Nephron (organoid): ENCODE results near the gene HEATR1.
A peak's percentile ranks its signal among the peaks of the same experiment; 100 is the strongest.
"Not testable (repeated sequence)": the region's sequence is repeated elsewhere in the genome, so short reads cannot be mapped to it uniquely, and the experiment has no call there.

Source experiments
- H3K27ac Mint-ChIP-seq, 3 experiments: 2 replicates each; pipeline ENCODE4 v1.8.0; 2020; ENCODE audit warnings: mixed read lengths in 3 of 3, mild to moderate bottlenecking in 2 of 3, moderate library complexity in 1 of 3
- H3K27me3 Mint-ChIP-seq: 2 replicates; pipeline ENCODE4 v1.8.0; 2021; ENCODE audit warnings: low read depth, mild to moderate bottlenecking, moderate library complexity, mixed read lengths
- H3K36me3 Mint-ChIP-seq: 2 replicates; pipeline ENCODE4 v1.8.0; 2020; ENCODE audit warnings: low read depth, mixed read lengths
- H3K4me1 Mint-ChIP-seq: 2 replicates; pipeline ENCODE4 v1.8.0; 2020; ENCODE audit warnings: mixed read lengths
- H3K4me3 Mint-ChIP-seq, 3 experiments: 2 replicates each; pipeline ENCODE4 v1.8.0; 2020; ENCODE audit warnings: mild to moderate bottlenecking in 3 of 3, mixed read lengths in 3 of 3, moderate library complexity in 2 of 3
- H3K9me3 Mint-ChIP-seq: 2 replicates; pipeline ENCODE4 v1.8.0; 2020; ENCODE audit warnings: mixed read lengths
- TF ChIP-seq, protein P1 (sequence below), 3 experiments: fragments of 200-600 bp; sonication (generic); IDR thresholded peaks; one replicate each; pipeline ENCODE4 v1.5.0; 2021; ENCODE audit warnings: antibody characterized with exemption in 3 of 3; ENCODE audit not compliant: unreplicated experiment in 3 of 3

The HEATR1 gene

DNA sequence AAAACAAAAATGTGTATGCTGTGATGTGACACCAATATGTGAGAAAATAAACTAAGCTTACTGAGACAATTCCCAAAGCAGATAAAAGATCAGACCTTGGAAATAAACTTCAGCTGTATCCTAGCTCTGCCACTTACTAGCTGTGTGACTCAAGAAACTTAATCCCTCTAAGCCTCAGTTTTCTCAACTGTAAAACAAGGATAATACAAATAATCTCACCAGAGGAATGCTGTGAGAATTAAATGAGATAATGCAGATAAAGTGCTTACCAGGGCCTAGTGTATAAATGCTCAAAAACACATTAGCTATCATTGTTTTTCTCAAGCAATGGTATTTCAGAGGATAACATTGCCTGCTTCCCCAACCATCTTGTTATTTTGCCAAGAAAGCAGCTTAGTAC lies 2.1 kb downstream of the HEATR1 start:
- H3K36me3 Mint-ChIP-seq = peaks cover 18% of the 10 kb centered on the region
- peak overlapping the region; percentile 91 to 96 (median 95) for H3K4me3 Mint-ChIP-seq
- H3K9me3 Mint-ChIP-seq = no peaks in the 10 kb centered on the region
- no peak overlapping the region for H3K27ac Mint-ChIP-seq
- TF ChIP-seq, protein P1, sequence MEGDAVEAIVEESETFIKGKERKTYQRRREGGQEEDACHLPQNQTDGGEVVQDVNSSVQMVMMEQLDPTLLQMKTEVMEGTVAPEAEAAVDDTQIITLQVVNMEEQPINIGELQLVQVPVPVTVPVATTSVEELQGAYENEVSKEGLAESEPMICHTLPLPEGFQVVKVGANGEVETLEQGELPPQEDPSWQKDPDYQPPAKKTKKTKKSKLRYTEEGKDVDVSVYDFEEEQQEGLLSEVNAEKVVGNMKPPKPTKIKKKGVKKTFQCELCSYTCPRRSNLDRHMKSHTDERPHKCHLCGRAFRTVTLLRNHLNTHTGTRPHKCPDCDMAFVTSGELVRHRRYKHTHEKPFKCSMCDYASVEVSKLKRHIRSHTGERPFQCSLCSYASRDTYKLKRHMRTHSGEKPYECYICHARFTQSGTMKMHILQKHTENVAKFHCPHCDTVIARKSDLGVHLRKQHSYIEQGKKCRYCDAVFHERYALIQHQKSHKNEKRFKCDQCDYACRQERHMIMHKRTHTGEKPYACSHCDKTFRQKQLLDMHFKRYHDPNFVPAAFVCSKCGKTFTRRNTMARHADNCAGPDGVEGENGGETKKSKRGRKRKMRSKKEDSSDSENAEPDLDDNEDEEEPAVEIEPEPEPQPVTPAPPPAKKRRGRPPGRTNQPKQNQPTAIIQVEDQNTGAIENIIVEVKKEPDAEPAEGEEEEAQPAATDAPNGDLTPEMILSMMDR (IDR thresholded peaks at IDR 0.05; ENCODE audit: unreplicated experiment in 3 of 3) = no peak
- H3K27me3 Mint-ChIP-seq = no peaks in the 10 kb centered on the region
- H3K4me1 Mint-ChIP-seq = peaks cover 19% of the 10 kb centered on the region

DNA sequence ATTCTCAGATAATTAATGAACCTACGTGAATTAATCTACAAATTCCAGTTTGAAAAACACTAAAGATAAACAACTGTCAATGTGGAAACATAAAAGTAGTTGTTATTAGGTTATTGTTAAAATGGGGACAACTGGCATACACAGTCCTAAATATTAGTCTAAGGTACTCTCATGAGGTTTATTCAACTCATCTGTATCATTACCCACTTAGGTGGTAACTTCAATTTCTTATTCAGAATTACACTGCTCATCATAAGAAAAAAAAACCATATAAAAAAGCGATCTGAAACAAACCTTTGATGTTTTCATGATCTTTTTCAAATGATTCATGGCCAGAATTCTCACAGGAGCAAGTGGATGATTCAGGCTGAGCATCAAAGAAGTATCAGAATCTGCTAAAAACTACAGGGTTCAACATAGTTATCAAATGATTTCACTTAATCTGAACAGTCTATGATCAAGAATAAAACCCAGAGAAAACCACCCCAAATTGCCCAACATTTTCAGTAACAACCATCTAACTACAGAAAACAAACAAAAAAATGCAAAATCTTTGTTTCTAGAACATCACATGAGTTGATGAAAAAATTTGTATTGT lies 13.7 kb downstream of the HEATR1 start:
- Mint-ChIP-seq H3K36me3 (peaks cover 52% of the 10 kb centered on the region), H3K4me3 (no peak overlapping the region), H3K27ac (no peak overlapping the region), H3K4me1 (no peaks in the 10 kb centered on the region), H3K9me3 (no peaks in the 10 kb centered on the region), H3K27me3 (no peaks in the 10 kb centered on the region)
- TF ChIP-seq, protein P1 (IDR thresholded peaks at IDR 0.05; ENCODE audit: unreplicated experiment in 3 of 3) = no peak

GRCh38 chr1:236589531-236589930 lies 14.8 kb downstream of the HEATR1 start:
- peaks cover 55% of the 10 kb centered on the region for H3K36me3 Mint-ChIP-seq
- H3K9me3 Mint-ChIP-seq = no peaks in the 10 kb centered on the region
- no peak overlapping the region for H3K27ac Mint-ChIP-seq
- TF ChIP-seq, protein P1 (IDR thresholded peaks at IDR 0.05; ENCODE audit: unreplicated experiment in 3 of 3) = no peak
- H3K27me3 Mint-ChIP-seq = no peaks in the 10 kb centered on the region
- H3K4me3 Mint-ChIP-seq = no peak overlapping the region
- no peaks in the 10 kb centered on the region for H3K4me1 Mint-ChIP-seq

DNA sequence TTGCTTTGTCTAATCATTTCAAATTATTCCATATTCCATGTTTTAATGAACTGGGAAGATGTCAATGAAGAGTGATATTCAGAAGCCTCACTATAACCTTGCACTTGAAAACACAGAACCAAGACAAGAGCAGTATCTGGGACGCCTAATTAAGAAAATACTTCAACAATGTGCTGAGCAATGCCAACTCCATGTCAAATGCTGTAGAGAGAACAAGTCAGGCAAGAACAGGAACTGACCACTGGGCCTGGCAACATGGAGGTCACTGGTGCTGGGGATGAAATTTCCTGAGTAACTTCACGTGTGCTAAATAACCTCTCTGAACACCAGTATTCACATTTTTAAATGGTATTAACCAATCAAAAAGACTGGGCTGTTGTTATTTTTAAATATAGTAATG lies 22.8 kb downstream of the HEATR1 start:
- H3K27ac Mint-ChIP-seq = no peak overlapping the region
- H3K36me3 Mint-ChIP-seq = peaks cover 59% of the 10 kb centered on the region
- H3K27me3 Mint-ChIP-seq = no peaks in the 10 kb centered on the region
- TF ChIP-seq, protein P1 (IDR thresholded peaks at IDR 0.05; ENCODE audit: unreplicated experiment in 3 of 3) = no peak
- H3K4me3 Mint-ChIP-seq = no peak overlapping the region
- no peaks in the 10 kb centered on the region for H3K9me3 Mint-ChIP-seq
- H3K4me1 Mint-ChIP-seq = no peaks in the 10 kb centered on the region

GRCh38 chr1:236580404-236580803 lies 23.9 kb downstream of the HEATR1 start:
- H3K27me3 Mint-ChIP-seq, H3K4me3 Mint-ChIP-seq, H3K4me1 Mint-ChIP-seq, H3K9me3 Mint-ChIP-seq, H3K27ac Mint-ChIP-seq: not testable (repeated sequence)
- peaks cover 59% of the 10 kb centered on the region for H3K36me3 Mint-ChIP-seq

- H3K9me3 Mint-ChIP-seq = no peaks in the 10 kb centered on the region
- TF ChIP-seq, protein P1 (IDR thresholded peaks at IDR 0.05; ENCODE audit: unreplicated experiment in 3 of 3) = no peak
- peaks cover 56% of the 10 kb centered on the region for H3K36me3 Mint-ChIP-seq
- no peaks in the 10 kb centered on the region for H3K27me3 Mint-ChIP-seq
- H3K4me3 Mint-ChIP-seq = no peak overlapping the region
- H3K4me1 Mint-ChIP-seq = no peaks in the 10 kb centered on the region
- no peak overlapping the region for H3K27ac Mint-ChIP-seq
Observed at GRCh38 chr1:236578661-236579060, 25.7 kb downstream of the HEATR1 start.

- not testable (repeated sequence) for H3K27ac Mint-ChIP-seq, H3K4me3 Mint-ChIP-seq, H3K27me3 Mint-ChIP-seq, H3K4me1 Mint-ChIP-seq, H3K9me3 Mint-ChIP-seq
- peaks cover 59% of the 10 kb centered on the region for H3K36me3 Mint-ChIP-seq
Observed at GRCh38 chr1:236577041-236577440, 27.3 kb downstream of the HEATR1 start.
